H1 (cell line): ENCODE data around the gene NEU3. TPM values are rescaled to one million over a fixed set of nuclear protein-coding genes. Genes with fewer than 3 reads are reported as not detected.
"Not testable (repeated sequence)": the region's sequence is repeated elsewhere in the genome, so short reads cannot be mapped to it uniquely, and the experiment has no call there.

Source experiments
- CTCF ChIA-PET: fragments of 300-600 bp; sonication (Branson Sonifier 250); formaldehyde crosslinking; loops from one replicate; lab custom pipeline; 2021; ENCODE audit not compliant: partially characterized antibody; lab: Charles Lee
- POLR2A ChIA-PET: fragments of 300-600 bp; sonication (Branson Sonifier 250); formaldehyde crosslinking; loops from one replicate; lab custom pipeline; 2021; ENCODE audit warnings: inconsistent platforms; ENCODE audit not compliant: partially characterized antibody; lab: Charles Lee
- DNase-seq, 2 experiments: peaks; one replicate each; pipeline versions ENCODE4 v3.0.0 to v3.0.0-alpha.2; 2010 to 2022; ENCODE audit warnings: low spot score in 2 of 2, low read depth in 1 of 2, mixed read lengths in 1 of 2
- FAIRE-seq: peaks from 2 replicates; lab custom pipeline; 2011; peaks lifted over from hg19 to GRCh38; lab: Jason Lieb, UNC
- H2AFZ ChIP-seq: 2 replicates; pipeline ENCODE4 v1.8.1; 2012; ENCODE audit warnings: low read length, inconsistent platforms
- H2AK5ac ChIP-seq: 2 replicates; pipeline ENCODE4 v1.6.1; 2013; ENCODE audit warnings: low read depth, low read length
- H2BK120ac ChIP-seq: replicated peaks from 2 replicates; pipeline ENCODE3; 2013; ENCODE audit warnings: low read depth, low read length, inconsistent platforms
- H2BK12ac ChIP-seq: 2 replicates; pipeline ENCODE4 v1.6.1; 2013; ENCODE audit warnings: low read depth, low read length
- H2BK15ac ChIP-seq: 2 replicates; pipeline ENCODE4 v1.6.1; 2013; ENCODE audit warnings: low read length
- H2BK20ac ChIP-seq: 2 replicates; pipeline ENCODE4 v1.6.1; 2013; ENCODE audit warnings: low read length
- H2BK5ac ChIP-seq: 2 replicates; pipeline ENCODE4 v1.6.1; 2013; ENCODE audit warnings: low read depth, low read length
- H3K14ac ChIP-seq: 2 replicates; pipeline ENCODE4 v1.6.1; 2013; ENCODE audit warnings: inconsistent platforms; ENCODE audit not compliant: insufficient read length
- H3K18ac ChIP-seq: 2 replicates; pipeline ENCODE4 v1.6.1; 2013; ENCODE audit warnings: low read length; ENCODE audit errors: extremely low read depth
- H3K23ac ChIP-seq: 2 replicates; pipeline ENCODE4 v1.6.1; 2013; ENCODE audit warnings: inconsistent platforms; ENCODE audit not compliant: insufficient read length
- H3K23me2 ChIP-seq: 2 replicates; pipeline ENCODE4 v1.6.1; 2013; ENCODE audit warnings: low read depth, low read length
- H3K27ac ChIP-seq: 2 replicates; pipeline ENCODE4 v1.6.1; 2011; ENCODE audit warnings: low read depth, low read length, inconsistent platforms
- H3K27me3 ChIP-seq, 4 experiments: replicated peaks in 1 of 4; 1 replicate in 1 of 4; 2 replicates in 3 of 4; pipeline versions ENCODE4 v1.6.1 to v1.8.1; 2011 to 2013; ENCODE audit warnings: low read length in 3 of 4, mild to moderate bottlenecking in 3 of 4, inconsistent platforms in 2 of 4, mixed read lengths in 2 of 4, moderate library complexity in 1 of 4; ENCODE audit not compliant: control insufficient read depth in 3 of 4, insufficient read depth in 3 of 4; ENCODE audit errors: extremely low read depth in 1 of 4
- H3K36me3 ChIP-seq, 4 experiments: 2 replicates each; pipeline versions ENCODE4 v1.6.1 to v1.8.1; 2011 to 2013; ENCODE audit warnings: mild to moderate bottlenecking in 4 of 4, low read length in 3 of 4, moderate library complexity in 2 of 4, control low read depth in 1 of 4, inconsistent platforms in 1 of 4; ENCODE audit not compliant: insufficient read depth in 4 of 4, control insufficient read depth in 2 of 4
- H3K4ac ChIP-seq: replicated peaks from 2 replicates; pipeline ENCODE3; 2013; ENCODE audit warnings: low read length, low read depth, mixed read lengths, inconsistent platforms; ENCODE audit not compliant: insufficient read length
- H3K4me1 ChIP-seq, 4 experiments: replicated peaks in 1 of 4; 1 replicate in 1 of 4; 2 replicates in 3 of 4; pipeline versions ENCODE4 v1.6.1 to v1.8.1; 2011 to 2013; ENCODE audit warnings: low read length in 3 of 4, inconsistent platforms in 2 of 4, mixed read lengths in 1 of 4; ENCODE audit not compliant: insufficient read depth in 4 of 4, control insufficient read depth in 3 of 4
- H3K4me2 ChIP-seq, 2 experiments: 2 replicates each; pipeline versions ENCODE4 v1.6.1 to v1.8.1; 2011 to 2013; ENCODE audit warnings: low read depth in 2 of 2, low read length in 2 of 2, control low read depth in 1 of 2, inconsistent platforms in 1 of 2, mild to moderate bottlenecking in 1 of 2; ENCODE audit not compliant: insufficient read depth in 1 of 2
- H3K4me3 ChIP-seq, 4 experiments: fragments of 200-600, 300-600 bp in 1 of 4; sonication (generic), shearing (Covaris generic), sonication (Bioruptor Twin) in 1 of 4; 2 replicates each; pipeline versions ENCODE4 v1.5.1 to v1.8.1; 2011 to 2016; ENCODE audit warnings: low read length in 4 of 4, low read depth in 3 of 4, control low read depth in 2 of 4, inconsistent platforms in 2 of 4, mild to moderate bottlenecking in 2 of 4, mixed read lengths in 1 of 4, moderate library complexity in 1 of 4; ENCODE audit not compliant: insufficient read depth in 2 of 4; ENCODE audit errors: extremely low read depth in 1 of 4
- H3K56ac ChIP-seq: replicated peaks from 2 replicates; pipeline ENCODE3; 2013; ENCODE audit warnings: low read depth, mild to moderate bottlenecking, mixed read lengths, low read length, inconsistent platforms; ENCODE audit not compliant: insufficient read length
- H3K79me1 ChIP-seq: 2 replicates; pipeline ENCODE4 v1.6.1; 2013; ENCODE audit warnings: low read depth, low read length, control low read depth
- H3K79me2 ChIP-seq, 2 experiments: 2 replicates each; pipeline versions ENCODE4 v1.6.1 to v1.8.1; 2012 to 2013; ENCODE audit warnings: low read length in 2 of 2, mild to moderate bottlenecking in 2 of 2, inconsistent platforms in 1 of 2; ENCODE audit not compliant: insufficient read depth in 2 of 2, control insufficient read depth in 1 of 2
- H3K9ac ChIP-seq, 4 experiments: replicated peaks in 1 of 4; 1 replicate in 1 of 4; 2 replicates in 3 of 4; pipeline versions ENCODE4 v1.6.1 to v1.8.1; 2011 to 2013; ENCODE audit warnings: low read depth in 3 of 4, low read length in 3 of 4, control low read depth in 2 of 4, mild to moderate bottlenecking in 2 of 4, moderate library complexity in 2 of 4, inconsistent platforms in 1 of 4; ENCODE audit errors: extremely low read depth in 1 of 4
- H3K9me3 ChIP-seq, 2 experiments: 2 replicates each; pipeline versions ENCODE4 v1.6.1 to v1.8.1; 2012 to 2013; ENCODE audit warnings: mild to moderate bottlenecking in 2 of 2, moderate library complexity in 2 of 2, control low read depth in 1 of 2, inconsistent platforms in 1 of 2, low read depth in 1 of 2, low read length in 1 of 2, mixed read lengths in 1 of 2; ENCODE audit not compliant: insufficient read depth in 2 of 2
- H4K20me1 ChIP-seq, 2 experiments: replicated peaks in 1 of 2; 2 replicates each; pipeline versions ENCODE3 to v1.8.1; 2011 to 2013; ENCODE audit warnings: inconsistent platforms in 2 of 2, low read length in 2 of 2, mild to moderate bottlenecking in 1 of 2; ENCODE audit not compliant: insufficient read depth in 2 of 2, control insufficient read depth in 1 of 2
- H4K5ac ChIP-seq: 2 replicates; pipeline ENCODE4 v1.6.1; 2013; ENCODE audit warnings: low read length, low read depth, mixed read lengths, inconsistent platforms; ENCODE audit not compliant: insufficient read length
- H4K8ac ChIP-seq: 2 replicates; pipeline ENCODE4 v1.8.0; 2013; ENCODE audit warnings: mild to moderate bottlenecking, moderate library complexity, low read length, inconsistent platforms; ENCODE audit not compliant: insufficient read depth; ENCODE audit errors: extremely low read depth
- H4K91ac ChIP-seq: replicated peaks from 2 replicates; pipeline ENCODE3; 2013; ENCODE audit warnings: low read length, mixed read lengths, inconsistent platforms; ENCODE audit not compliant: insufficient read length
- WGBS, 2 experiments: shearing (Covaris generic) in 1 of 2; methylation state at CpG; one replicate each; pipeline versions ENCODE4 v1.1.6 to v1.1.7; 2013 to 2015; ENCODE audit warnings: low lambda C conversion rate in 2 of 2, mixed read lengths in 2 of 2, inconsistent platforms in 1 of 2, low coverage in 1 of 2, missing lambda C conversion rate in 1 of 2; ENCODE audit not compliant: insufficient replicate concordance in 2 of 2, insufficient coverage in 1 of 2, insufficient read length in 1 of 2; ENCODE audit errors: extremely low coverage in 1 of 2, missing lambda C conversion rate in 1 of 2; 5-methylcytosine and 5-hydroxymethylcytosine counted together
- polyA plus RNA-seq, 7 experiments: library from polyadenylated mRNA; depleted of rRNA in 3 of 7; stranded (reverse) in 5 of 7; unstranded in 2 of 7; fragments of >200 nt in 5 of 7; fragments of 200-250 nt in 2 of 7; gene quantifications; 1 replicate in 5 of 7; 2 replicates in 1 of 7; 4 replicates in 1 of 7; pipeline versions ENCODE4 v1.2.1 to v1.2.3, GENCODE V29; 2011 to 2013; ENCODE audit warnings: missing spikeins in 2 of 7, mixed read lengths in 2 of 7
- total RNA-seq: library from RNA; stranded (reverse); fragmentation: NEBNext Ultra II Directional; extraction: Animal tissue kit (Norgen Biotek cat#: 25700); gene quantifications from 2 replicates; pipeline ENCODE4 v1.2.1, GENCODE V29; 2021

NEU3 gene
- total and polyA plus RNA-seq, 2 of the 8 experiments (the other 6 are each of a cell fraction or from before 2014, with no cell fraction given): 8.9 to 15.6 TPM

GRCh38 chr11:75041821-75042220, 53.1 kb downstream of the NEU3 start:
- H3K4ac ChIP-seq, H3K36me3 ChIP-seq, H3K4me2 ChIP-seq, H2AFZ ChIP-seq, H3K9me3 ChIP-seq, H3K27ac ChIP-seq, H2BK20ac ChIP-seq, H4K8ac ChIP-seq, H3K4me1 ChIP-seq, H4K5ac ChIP-seq, H3K27me3 ChIP-seq, H4K20me1 ChIP-seq, H3K23ac ChIP-seq, H3K18ac ChIP-seq, H3K79me1 ChIP-seq, H4K91ac ChIP-seq, H3K79me2 ChIP-seq, H2BK12ac ChIP-seq, H2BK15ac ChIP-seq, H3K56ac ChIP-seq, H2AK5ac ChIP-seq, DNase-seq, H3K9ac ChIP-seq, H3K14ac ChIP-seq, H3K4me3 ChIP-seq, FAIRE-seq, H3K23me2 ChIP-seq, H2BK120ac ChIP-seq, POLR2A ChIA-PET, H2BK5ac ChIP-seq: not testable (repeated sequence)
- CTCF ChIA-PET: interaction anchor here (0.9 kb wide), 1 partner anchor 9 kb away, joined by 4 read pairs; no protein-coding TSS in a partner anchor
- 89% methylated on average over 3 of the region's 3 CpGs; no CpG with 5 or more reads in 1 of the 2 experiments for WGBS, 2 experiments
